Parathyroid adenoma (tissue), 2 donors: ENCODE results near the gene RBP4.
"Not testable (repeated sequence)": the region's sequence is repeated elsewhere in the genome, so short reads cannot be mapped to it uniquely, and the experiment has no call there.

ENCODE experiments used
- H2AFZ ChIP-seq: fragments of 300-600 bp; sonication (generic); one replicate; pipeline ENCODE4 v1.7.0; 2017; ENCODE audit warnings: antibody characterized with exemption, mild to moderate bottlenecking
- H3K27ac ChIP-seq: fragments of 300-600 bp; sonication (generic); one replicate; pipeline ENCODE4 v1.7.0; 2017
- H3K27me3 ChIP-seq: fragments of 300-600 bp; sonication (generic); one replicate; pipeline ENCODE4 v1.7.0; 2017; ENCODE audit warnings: low read length; ENCODE audit not compliant: control insufficient read depth, insufficient read depth
- H3K36me3 ChIP-seq: fragments of 300-600 bp; sonication (generic); one replicate; pipeline ENCODE4 v1.7.0; 2017; ENCODE audit warnings: low read length; ENCODE audit not compliant: control insufficient read depth, insufficient read depth
- H3K4me1 ChIP-seq: fragments of 300-600 bp; sonication (generic); one replicate; pipeline ENCODE4 v1.7.0; 2017; ENCODE audit warnings: control low read depth
- H3K4me2 ChIP-seq: fragments of 300-600 bp; sonication (generic); one replicate; pipeline ENCODE4 v1.7.0; 2017; ENCODE audit warnings: low read length
- H3K4me3 ChIP-seq: fragments of 300-600 bp; sonication (generic); one replicate; pipeline ENCODE4 v1.7.0; 2017; ENCODE audit warnings: low read depth, low read length
- H3K79me2 ChIP-seq: fragments of 300-600 bp; sonication (generic); one replicate; pipeline ENCODE4 v1.7.0; 2017; ENCODE audit warnings: control low read depth
- H3K9ac ChIP-seq: fragments of 300-600 bp; sonication (generic); one replicate; pipeline ENCODE4 v1.7.0; 2017; ENCODE audit warnings: mild to moderate bottlenecking
- H3K9me3 ChIP-seq: fragments of 300-600 bp; sonication (generic); one replicate; pipeline ENCODE4 v1.7.0; 2017; ENCODE audit warnings: low read length; ENCODE audit not compliant: control insufficient read depth
- TF ChIP-seq, protein P1 (sequence below): fragments of 300-600 bp; sonication (generic); IDR thresholded peaks from one replicate; pipeline ENCODE4 v1.7.0; 2017; ENCODE audit warnings: antibody characterized with exemption, mild to moderate bottlenecking
- donor health status: primary hyperparathyroidism.

RBP4 gene

DNA sequence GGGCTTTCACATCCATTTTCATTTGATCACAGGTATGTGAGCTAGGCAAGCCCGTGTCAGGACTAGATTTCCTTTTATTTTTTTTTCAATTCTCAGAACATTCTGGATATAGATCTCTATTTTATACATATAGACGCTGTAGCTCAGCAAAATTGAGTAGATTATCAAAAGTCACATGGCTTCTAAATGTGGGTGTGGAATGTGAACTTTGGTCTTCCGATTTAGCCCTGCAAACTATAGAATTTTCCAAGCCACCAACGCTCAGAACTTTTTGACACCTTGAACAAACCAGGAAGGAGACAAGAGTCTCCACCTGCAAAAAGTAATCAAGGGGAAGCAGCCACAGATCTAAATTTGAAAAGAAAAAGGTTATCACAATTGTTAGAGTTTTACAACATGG, 50.4 kb downstream of the RBP4 start:
- Histone ChIP-seq H2AFZ (no peak overlapping the region), H3K36me3 (no peaks in the 10 kb centered on the region), H3K9me3 (no peaks in the 10 kb centered on the region), H3K27me3 (no peaks in the 10 kb centered on the region), H3K79me2 (no peaks in the 10 kb centered on the region), H3K4me2 (no peak overlapping the region), H3K27ac (no peak overlapping the region), H3K4me1 (no peaks in the 10 kb centered on the region), H3K9ac (no peak overlapping the region), H3K4me3 (no peak overlapping the region)
- TF ChIP-seq, protein P1, sequence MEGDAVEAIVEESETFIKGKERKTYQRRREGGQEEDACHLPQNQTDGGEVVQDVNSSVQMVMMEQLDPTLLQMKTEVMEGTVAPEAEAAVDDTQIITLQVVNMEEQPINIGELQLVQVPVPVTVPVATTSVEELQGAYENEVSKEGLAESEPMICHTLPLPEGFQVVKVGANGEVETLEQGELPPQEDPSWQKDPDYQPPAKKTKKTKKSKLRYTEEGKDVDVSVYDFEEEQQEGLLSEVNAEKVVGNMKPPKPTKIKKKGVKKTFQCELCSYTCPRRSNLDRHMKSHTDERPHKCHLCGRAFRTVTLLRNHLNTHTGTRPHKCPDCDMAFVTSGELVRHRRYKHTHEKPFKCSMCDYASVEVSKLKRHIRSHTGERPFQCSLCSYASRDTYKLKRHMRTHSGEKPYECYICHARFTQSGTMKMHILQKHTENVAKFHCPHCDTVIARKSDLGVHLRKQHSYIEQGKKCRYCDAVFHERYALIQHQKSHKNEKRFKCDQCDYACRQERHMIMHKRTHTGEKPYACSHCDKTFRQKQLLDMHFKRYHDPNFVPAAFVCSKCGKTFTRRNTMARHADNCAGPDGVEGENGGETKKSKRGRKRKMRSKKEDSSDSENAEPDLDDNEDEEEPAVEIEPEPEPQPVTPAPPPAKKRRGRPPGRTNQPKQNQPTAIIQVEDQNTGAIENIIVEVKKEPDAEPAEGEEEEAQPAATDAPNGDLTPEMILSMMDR = no peak

DNA sequence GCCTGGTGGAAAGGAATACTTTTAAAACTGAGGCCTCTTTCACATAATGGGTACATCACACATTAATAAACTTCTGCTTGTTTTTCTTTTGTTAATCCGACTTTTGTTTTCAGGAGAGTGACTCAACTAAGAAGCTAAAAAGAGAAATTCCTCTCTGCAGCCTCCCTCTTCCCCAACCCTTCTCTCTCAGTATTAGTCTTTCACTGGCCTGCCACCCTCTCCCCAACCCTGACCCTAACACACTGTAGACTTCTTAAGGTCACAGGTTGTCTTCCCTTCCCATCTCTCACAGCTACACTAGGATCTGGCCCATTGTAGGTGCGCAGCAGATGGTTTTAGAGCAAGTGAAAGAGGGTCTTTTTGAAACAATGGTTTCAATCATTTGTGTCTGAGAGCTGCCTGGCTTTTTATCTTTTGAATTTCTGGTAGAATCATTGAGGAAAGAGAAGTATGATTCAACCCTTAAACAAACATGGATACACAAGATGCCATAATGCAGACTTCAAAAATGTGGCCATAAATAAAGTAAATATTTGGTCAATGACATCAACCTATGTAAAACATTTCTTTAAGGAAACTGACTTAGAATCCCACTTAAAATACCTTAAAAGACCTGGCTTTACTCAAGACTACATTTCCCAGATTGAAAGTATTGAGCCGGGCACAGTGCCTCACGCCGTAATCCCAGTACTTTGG, 52.5 kb downstream of the RBP4 start:
- no peak overlapping the region for H3K4me2 ChIP-seq
- TF ChIP-seq, protein P1 = no peak
- no peaks in the 10 kb centered on the region for H3K4me1 ChIP-seq
- H3K9me3 ChIP-seq = no peaks in the 10 kb centered on the region
- H3K9ac ChIP-seq = no peak overlapping the region
- no peak overlapping the region for H3K4me3 ChIP-seq
- no peaks in the 10 kb centered on the region for H3K36me3 ChIP-seq
- H3K79me2 ChIP-seq = no peaks in the 10 kb centered on the region
- no peak overlapping the region for H2AFZ ChIP-seq
- no peak overlapping the region for H3K27ac ChIP-seq
- no peaks in the 10 kb centered on the region for H3K27me3 ChIP-seq

DNA sequence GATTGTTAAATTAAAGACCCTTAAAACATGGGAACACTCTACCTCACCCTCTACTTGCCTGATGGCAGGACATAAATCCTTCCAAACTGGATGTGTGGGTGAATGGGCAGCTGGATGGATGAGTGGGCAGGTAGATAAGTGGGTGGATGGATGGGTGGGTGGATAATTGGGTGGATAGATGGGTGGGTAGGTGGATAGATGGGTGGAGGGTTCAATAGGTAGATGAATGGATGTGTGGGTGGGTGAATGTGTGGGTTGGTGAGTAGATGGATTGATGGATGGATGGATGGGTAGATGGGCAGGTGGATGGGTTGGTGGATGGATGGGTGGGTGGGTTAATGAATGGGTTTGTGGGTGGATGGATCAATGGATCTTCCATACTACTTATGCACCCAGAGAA, 53.5 kb downstream of the RBP4 start:
- H2AFZ ChIP-seq = no peak overlapping the region
- H3K4me2 ChIP-seq = no peak overlapping the region
- no peak overlapping the region for H3K9ac ChIP-seq
- no peak overlapping the region for H3K4me3 ChIP-seq
- H3K79me2 ChIP-seq = no peaks in the 10 kb centered on the region
- H3K9me3 ChIP-seq = no peaks in the 10 kb centered on the region
- H3K27me3 ChIP-seq = no peaks in the 10 kb centered on the region
- H3K4me1 ChIP-seq = no peaks in the 10 kb centered on the region
- TF ChIP-seq, protein P1 = no peak
- H3K27ac ChIP-seq = no peak overlapping the region
- no peaks in the 10 kb centered on the region for H3K36me3 ChIP-seq

DNA sequence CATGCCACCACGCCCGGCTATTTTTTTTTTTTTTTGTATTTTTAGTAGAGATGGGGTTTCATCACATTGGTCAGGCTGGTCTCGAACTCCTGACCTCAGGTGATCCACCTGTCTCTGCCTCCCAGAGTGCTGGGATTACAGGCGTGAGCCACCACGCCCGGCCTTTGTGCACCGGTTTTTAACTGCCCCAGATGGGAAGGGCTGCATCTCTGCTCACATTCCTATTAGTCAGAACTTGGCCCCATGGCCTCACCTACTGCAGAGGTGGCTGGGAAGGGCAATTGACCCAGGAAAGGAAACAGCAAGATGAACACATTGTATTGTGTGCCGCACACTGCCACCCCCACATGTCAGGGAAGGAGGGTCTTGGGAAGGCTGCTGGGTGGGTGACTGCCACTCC, 54.0 kb downstream of the RBP4 start:
- not testable (repeated sequence) for H3K9me3 ChIP-seq, H3K79me2 ChIP-seq, H3K4me3 ChIP-seq, H3K4me1 ChIP-seq, H3K36me3 ChIP-seq, H3K27ac ChIP-seq, H2AFZ ChIP-seq, H3K4me2 ChIP-seq, H3K27me3 ChIP-seq, H3K9ac ChIP-seq

DNA sequence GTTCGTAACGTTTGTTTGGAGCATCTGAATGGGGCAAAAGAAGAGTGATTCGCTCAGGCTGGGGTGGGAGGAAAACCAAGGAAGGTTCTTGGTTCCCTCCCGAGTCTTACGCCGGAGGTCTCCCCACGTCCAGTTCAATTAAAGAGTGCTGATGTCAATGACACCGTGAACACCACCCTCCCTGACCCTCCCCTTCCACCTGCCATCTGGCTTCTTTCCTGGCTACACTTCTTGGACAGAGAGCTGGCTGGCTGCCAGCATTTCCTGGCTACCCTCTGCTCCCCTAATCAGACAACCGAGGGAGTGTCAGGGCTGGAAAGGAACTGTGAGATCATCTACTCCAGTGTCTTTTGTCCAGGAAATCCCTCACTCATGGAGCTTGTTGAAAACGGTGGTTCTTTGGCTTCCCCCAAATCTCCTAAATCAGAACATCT, 58.7 kb downstream of the RBP4 start:
- Histone ChIP-seq H3K27ac (no peak overlapping the region), H3K4me2 (no peak overlapping the region), H3K4me3 (no peak overlapping the region), H3K9ac (no peak overlapping the region), H3K79me2 (no peaks in the 10 kb centered on the region), H2AFZ (peak overlapping the region; percentile 9), H3K4me1 (no peaks in the 10 kb centered on the region), H3K36me3 (no peaks in the 10 kb centered on the region), H3K27me3 (no peaks in the 10 kb centered on the region), H3K9me3 (no peaks in the 10 kb centered on the region)
- TF ChIP-seq, protein P1 = no peak
